ENCODE results near the gene LPP. TPM values are rescaled to one million over a fixed set of nuclear protein-coding genes. Genes with fewer than 3 reads are reported as not detected.

The LPP gene
- total RNA-seq, 2 experiments from 2014 or later = 27.5 to 31.8 TPM

- intact Hi-C loops (cut with micrococcal nuclease) = no loop called here
- Mint-ChIP-seq H3K4me1 (ENCODE audit: low read depth) (peaks cover 11% of the 10 kb centered on the region), H3K9me3 (no peaks in the 10 kb centered on the region), H3K4me3 (no peak overlapping the region), H3K27ac (no peak overlapping the region), H3K36me3 (ENCODE audit: low read depth) (no peaks in the 10 kb centered on the region), H3K27me3 (ENCODE audit: low read depth) (no peaks in the 10 kb centered on the region)
- no peak for DNase-seq
- CTCF ChIA-PET = no interaction called here
Observed at GRCh38 chr3:188353426-188353825, 199.5 kb downstream of the LPP start.

GRCh38 chr3:188358787-188359493 lies 205.0 kb downstream of the LPP start:
- Mint-ChIP-seq H3K27me3 (ENCODE audit: low read depth) (no peaks in the 10 kb centered on the region), H3K9me3 (no peaks in the 10 kb centered on the region), H3K36me3 (ENCODE audit: low read depth) (no peaks in the 10 kb centered on the region), H3K4me3 (peak overlapping the region; percentile 28), H3K27ac (no peak overlapping the region), H3K4me1 (ENCODE audit: low read depth) (peaks cover 48% of the 10 kb centered on the region)
- CTCF ChIA-PET = interaction anchor here (0.8 to 1.6 kb wide), 2 partner anchors 37 to 619 kb away, joined by 3 to 8 read pairs; no protein-coding TSS in a partner anchor
- peak; percentile 57 for DNase-seq
- intact Hi-C loops (cut with micrococcal nuclease) = loop anchor here (1.0 kb wide), 4 partner anchors 20 to 429 kb away; no protein-coding TSS in a partner anchor

- no peaks in the 10 kb centered on the region for H3K27me3 Mint-ChIP-seq (ENCODE audit: low read depth)
- CTCF ChIA-PET = interaction anchor here (0.7 to 1.6 kb wide), 2 partner anchors 11 to 620 kb away, joined by 3 to 8 read pairs; no protein-coding TSS in a partner anchor
- peaks cover 40% of the 10 kb centered on the region for H3K4me1 Mint-ChIP-seq (ENCODE audit: low read depth)
- no peak overlapping the region for H3K4me3 Mint-ChIP-seq
- H3K27ac Mint-ChIP-seq = no peak overlapping the region
- no peak for DNase-seq
- intact Hi-C loops (cut with micrococcal nuclease) = no loop called here
- H3K36me3 Mint-ChIP-seq (ENCODE audit: low read depth) = no peaks in the 10 kb centered on the region
- no peaks in the 10 kb centered on the region for H3K9me3 Mint-ChIP-seq
Observed at GRCh38 chr3:188360364-188360881, 206.5 kb downstream of the LPP start.

GRCh38 chr3:188361888-188362287 lies 207.9 kb downstream of the LPP start:
- Mint-ChIP-seq H3K4me1 (ENCODE audit: low read depth) (peaks cover 40% of the 10 kb centered on the region), H3K27ac (no peak overlapping the region), H3K36me3 (ENCODE audit: low read depth) (no peaks in the 10 kb centered on the region), H3K4me3 (no peak overlapping the region), H3K9me3 (no peaks in the 10 kb centered on the region), H3K27me3 (ENCODE audit: low read depth) (no peaks in the 10 kb centered on the region)
- peak; percentile 32 for DNase-seq
- CTCF ChIA-PET = interaction anchor here (0.8 kb wide), 1 partner anchor 624 kb away, joined by 4 read pairs; no protein-coding TSS in a partner anchor
- intact Hi-C loops (cut with micrococcal nuclease) = loop anchor here (2.0 kb wide), 1 partner anchor 21 kb away; no protein-coding TSS in a partner anchor

GRCh38 chr3:188362405-188362831 lies 208.5 kb downstream of the LPP start:
- H3K4me3 Mint-ChIP-seq = no peak overlapping the region
- intact Hi-C loops (cut with micrococcal nuclease) = loop anchor here (2.0 kb wide), 1 partner anchor 20 kb away; no protein-coding TSS in a partner anchor

GRCh38 chr3:188365184-188365583 lies 211.2 kb downstream of the LPP start:
- H3K4me3 Mint-ChIP-seq = no peak overlapping the region
- no peaks in the 10 kb centered on the region for H3K36me3 Mint-ChIP-seq (ENCODE audit: low read depth)
- DNase-seq = no peak
- H3K9me3 Mint-ChIP-seq = no peaks in the 10 kb centered on the region
- no peaks in the 10 kb centered on the region for H3K27me3 Mint-ChIP-seq (ENCODE audit: low read depth)
- no peak overlapping the region for H3K27ac Mint-ChIP-seq
- CTCF ChIA-PET = interaction anchor here (1.9 kb wide), 1 partner anchor 627 kb away, joined by 5 read pairs; no protein-coding TSS in a partner anchor
- H3K4me1 Mint-ChIP-seq (ENCODE audit: low read depth) = peaks cover 27% of the 10 kb centered on the region
- intact Hi-C loops (cut with micrococcal nuclease) = no loop called here

More at GRCh38 chr3:188362405-188362831, 208.5 kb downstream of the LPP start:
- Mint-ChIP-seq H3K4me1 (ENCODE audit: low read depth) (peaks cover 40% of the 10 kb centered on the region), H3K9me3 (no peaks in the 10 kb centered on the region), H3K36me3 (ENCODE audit: low read depth) (no peaks in the 10 kb centered on the region), H3K27me3 (ENCODE audit: low read depth) (no peaks in the 10 kb centered on the region), H3K27ac (no peak overlapping the region)
- CTCF ChIA-PET = interaction anchor here (0.8 kb wide), 1 partner anchor 624 kb away, joined by 4 read pairs; no protein-coding TSS in a partner anchor
- no peak for DNase-seq

GRCh38 chr3:188365988-188366698 lies 212.2 kb downstream of the LPP start:
- CTCF ChIA-PET = interaction anchor here (0.5 to 0.6 kb wide), 3 partner anchors 83 to 626 kb away, joined by 3 to 4 read pairs (median 3); no protein-coding TSS in a partner anchor
- DNase-seq = no peak
- Mint-ChIP-seq H3K4me3 (no peak overlapping the region), H3K4me1 (ENCODE audit: low read depth) (peaks cover 21% of the 10 kb centered on the region), H3K27ac (no peak overlapping the region), H3K36me3 (ENCODE audit: low read depth) (no peaks in the 10 kb centered on the region), H3K9me3 (no peaks in the 10 kb centered on the region), H3K27me3 (ENCODE audit: low read depth) (no peaks in the 10 kb centered on the region)
- intact Hi-C loops (cut with micrococcal nuclease) = no loop called here

- intact Hi-C loops (cut with micrococcal nuclease) = no loop called here
- DNase-seq = no peak
- CTCF ChIA-PET = interaction anchor here (0.7 kb wide), 1 partner anchor 626 kb away, joined by 3 read pairs; no protein-coding TSS in a partner anchor
- Mint-ChIP-seq H3K4me1 (ENCODE audit: low read depth) (peaks cover 9% of the 10 kb centered on the region), H3K27ac (no peak overlapping the region), H3K36me3 (ENCODE audit: low read depth) (peaks cover 1% of the 10 kb centered on the region), H3K27me3 (ENCODE audit: low read depth) (no peaks in the 10 kb centered on the region), H3K4me3 (no peak overlapping the region), H3K9me3 (no peaks in the 10 kb centered on the region)
Observed at GRCh38 chr3:188367678-188368077, 213.7 kb downstream of the LPP start.

- Mint-ChIP-seq H3K27ac (no peak overlapping the region), H3K27me3 (ENCODE audit: low read depth) (no peaks in the 10 kb centered on the region), H3K36me3 (ENCODE audit: low read depth) (peaks cover 5% of the 10 kb centered on the region), H3K4me1 (ENCODE audit: low read depth) (peaks cover 9% of the 10 kb centered on the region), H3K9me3 (no peaks in the 10 kb centered on the region), H3K4me3 (no peak overlapping the region)
- CTCF ChIA-PET = no interaction called here
- intact Hi-C loops (cut with micrococcal nuclease) = no loop called here
- no peak for DNase-seq
Observed at GRCh38 chr3:188369526-188369925, 215.6 kb downstream of the LPP start.

- H3K4me1 Mint-ChIP-seq (ENCODE audit: low read depth) = peaks cover 9% of the 10 kb centered on the region
- no peak overlapping the region for H3K4me3 Mint-ChIP-seq
- H3K27ac Mint-ChIP-seq = no peak overlapping the region
- no peaks in the 10 kb centered on the region for H3K27me3 Mint-ChIP-seq (ENCODE audit: low read depth)
- CTCF ChIA-PET = no interaction called here
- no peaks in the 10 kb centered on the region for H3K9me3 Mint-ChIP-seq
- intact Hi-C loops (cut with micrococcal nuclease) = no loop called here
- H3K36me3 Mint-ChIP-seq (ENCODE audit: low read depth) = peaks cover 8% of the 10 kb centered on the region
- DNase-seq = no peak
Observed at GRCh38 chr3:188370081-188370830, 216.3 kb downstream of the LPP start.

GRCh38 chr3:188378786-188379185 lies 224.8 kb downstream of the LPP start:
- no peak overlapping the region for H3K27ac Mint-ChIP-seq
- no peak for DNase-seq
- no peaks in the 10 kb centered on the region for H3K27me3 Mint-ChIP-seq (ENCODE audit: low read depth)
- H3K36me3 Mint-ChIP-seq (ENCODE audit: low read depth) = peaks cover 11% of the 10 kb centered on the region
- peaks cover 4% of the 10 kb centered on the region for H3K9me3 Mint-ChIP-seq
- no peak overlapping the region for H3K4me3 Mint-ChIP-seq
- intact Hi-C loops (cut with micrococcal nuclease) = no loop called here
- no peaks in the 10 kb centered on the region for H3K4me1 Mint-ChIP-seq (ENCODE audit: low read depth)
- CTCF ChIA-PET = interaction anchor here (0.6 kb wide), 1 partner anchor 501 kb away, joined by 3 read pairs; no protein-coding TSS in a partner anchor

GRCh38 chr3:188380252-188380651 lies 226.3 kb downstream of the LPP start:
- Mint-ChIP-seq H3K4me3 (no peak overlapping the region), H3K27me3 (ENCODE audit: low read depth) (no peaks in the 10 kb centered on the region), H3K4me1 (ENCODE audit: low read depth) (peaks cover 3% of the 10 kb centered on the region), H3K9me3 (peaks cover 4% of the 10 kb centered on the region), H3K36me3 (ENCODE audit: low read depth) (peaks cover 5% of the 10 kb centered on the region), H3K27ac (no peak overlapping the region)
- CTCF ChIA-PET = no interaction called here
- intact Hi-C loops (cut with micrococcal nuclease) = no loop called here
- DNase-seq = no peak

Measured in activated naive CD4-positive, alpha-beta T cell treated with anti-CD3 and anti-CD28 coated beads for 36 hours (primary cell).